Stimulated activated CD4-positive, alpha-beta T cell treated with anti-CD3 and anti-CD28 coated beads, TNF-alpha, amount 100 ng/mL, for 24 hours (primary cell): ENCODE measurements around the gene NOXA1.
A peak's percentile ranks its signal among the peaks of the same experiment; 100 is the strongest.
"Not testable (repeated sequence)": the region's sequence is repeated elsewhere in the genome, so short reads cannot be mapped to it uniquely, and the experiment has no call there.

Experiments
- DNase-seq, 3 experiments: peaks; one replicate each; pipeline ENCODE4 v3.0.0-alpha.2; 2020; ENCODE audit warnings: low read depth in 3 of 3

Gene NOXA1

DNA sequence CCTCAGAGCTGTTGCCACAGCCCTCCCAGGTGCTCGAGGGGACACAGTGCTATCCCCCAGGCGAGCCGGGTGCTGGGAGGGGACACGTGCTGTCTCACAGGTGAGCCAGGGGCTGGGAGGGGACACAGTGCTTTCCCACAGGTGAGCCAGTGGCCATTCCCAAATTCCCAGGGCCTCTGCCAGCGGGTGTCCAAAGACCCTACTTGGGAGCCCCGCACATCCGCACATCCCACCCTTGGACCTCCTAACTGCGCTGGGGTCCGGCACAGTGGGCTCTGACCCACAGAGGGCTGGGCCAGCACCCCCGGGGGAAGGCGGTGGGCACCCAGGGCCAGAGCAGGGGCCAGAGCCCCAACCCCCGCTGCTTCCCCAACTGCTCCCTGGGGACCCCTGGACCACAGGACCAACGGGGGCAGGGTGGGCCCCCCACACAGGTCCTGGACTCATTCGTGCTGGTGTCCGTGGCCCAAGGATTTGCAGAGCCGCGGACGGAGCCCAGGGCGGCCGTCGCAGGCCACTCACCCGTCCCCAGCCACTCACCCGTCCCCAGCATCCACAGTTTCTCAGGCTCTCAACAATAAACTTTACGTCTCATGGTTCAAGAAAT is 18.1 kb upstream of the NOXA1 start:
- DNase-seq = no peak

- no peak for DNase-seq
Observed at GRCh38 chr9:137405677-137406081, 17.5 kb upstream of the NOXA1 start.

- no peak for DNase-seq
Observed at GRCh38 chr9:137406085-137406760, 17.0 kb upstream of the NOXA1 start.

GRCh38 chr9:137406876-137407589 is 16.2 kb upstream of the NOXA1 start:
- DNase-seq = peak; percentile 21 to 66 (median 43)

DNA sequence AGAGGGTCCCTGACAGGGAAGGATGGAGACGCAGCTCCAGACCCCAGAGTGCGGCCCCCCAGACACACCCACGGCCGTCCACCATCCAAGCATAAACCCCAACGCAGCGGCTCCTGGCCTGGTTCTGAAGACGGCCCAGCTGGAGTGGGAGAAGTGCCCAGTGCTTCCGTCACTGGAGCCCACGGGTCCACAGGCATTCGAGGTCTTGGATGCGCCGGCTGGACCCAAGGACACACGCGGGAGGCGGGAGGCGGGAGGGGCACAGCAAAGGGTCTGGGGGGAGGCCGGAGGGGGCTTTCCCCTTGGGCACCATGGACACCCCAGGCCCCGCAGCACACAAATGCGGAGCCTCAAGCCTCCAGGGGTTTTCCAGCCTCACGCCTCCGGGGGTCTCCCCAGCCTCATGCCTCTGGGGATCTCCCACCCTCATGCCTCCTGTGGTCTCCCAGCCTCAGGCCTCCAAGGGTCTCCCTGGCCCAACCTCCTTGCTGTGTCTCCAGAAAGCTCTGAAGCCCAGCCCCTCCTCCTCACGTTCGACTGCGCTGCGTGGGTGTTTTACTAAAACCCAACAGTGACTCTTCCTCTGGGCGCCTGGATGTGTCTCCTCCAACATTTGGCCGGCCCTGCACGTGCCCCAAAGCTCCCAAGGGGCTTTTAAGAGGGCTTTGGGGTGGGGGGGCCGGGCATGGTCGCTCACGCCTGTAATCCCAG is 15.4 kb upstream of the NOXA1 start:
- no peak for DNase-seq

DNA sequence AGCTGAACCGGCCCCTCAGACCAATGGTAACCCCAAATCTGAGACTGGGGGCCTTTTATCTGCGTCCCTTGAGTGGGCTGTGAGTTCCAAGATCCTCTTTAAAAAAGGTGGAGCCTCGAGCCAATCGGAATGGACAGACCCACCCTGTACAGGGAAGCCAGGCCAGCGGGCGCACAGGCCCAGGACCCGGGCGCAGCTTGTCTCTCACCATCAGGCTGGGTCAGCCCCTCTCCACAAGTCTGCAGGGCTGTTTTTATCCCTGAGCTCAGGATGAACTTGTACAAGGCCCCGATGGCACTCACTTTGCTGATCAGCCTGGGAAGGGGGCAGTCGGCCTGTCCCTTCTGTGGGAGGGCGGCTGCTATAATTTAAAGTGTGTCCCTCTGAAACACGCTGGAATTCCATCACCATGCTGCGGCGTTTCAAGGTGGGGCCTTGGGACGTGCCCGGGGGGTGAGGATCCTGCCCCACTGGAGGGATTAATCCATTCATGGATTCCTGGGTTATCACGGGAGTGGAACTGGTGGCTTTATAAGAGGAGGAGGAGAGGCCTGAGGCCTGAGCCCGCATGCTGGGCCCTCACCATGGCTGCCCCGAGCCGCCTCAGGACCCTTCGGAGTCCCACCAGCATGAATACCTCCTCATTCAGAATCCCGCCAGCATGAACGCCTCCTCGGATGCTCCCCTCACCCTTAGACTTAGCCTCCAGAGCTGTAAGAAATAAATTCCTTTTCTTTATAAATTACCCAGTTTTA is 14.4 kb upstream of the NOXA1 start:
- DNase-seq = no peak

DNA sequence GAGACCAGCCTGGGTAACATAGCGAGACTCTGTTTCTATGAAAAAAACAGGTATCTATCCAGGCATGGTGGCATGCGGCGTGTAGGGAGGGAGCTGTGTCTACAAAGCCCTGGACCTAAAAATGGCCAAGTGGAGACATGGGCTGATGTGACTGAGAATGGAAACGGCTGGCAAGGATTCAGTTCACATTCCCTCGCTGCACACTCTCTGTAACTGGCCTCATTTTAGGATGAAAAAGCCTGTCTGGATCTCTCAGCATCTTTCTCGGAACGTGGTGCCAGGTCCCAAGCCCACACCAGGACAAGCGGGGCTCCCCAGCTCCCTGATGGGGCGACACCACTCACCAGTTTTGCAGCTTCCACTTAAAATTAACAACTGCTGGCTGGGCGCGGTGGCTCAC is 13.7 kb upstream of the NOXA1 start:
- no peak for DNase-seq

GRCh38 chr9:137410236-137410890 is 12.8 kb upstream of the NOXA1 start:
- not testable (repeated sequence) for DNase-seq

DNA sequence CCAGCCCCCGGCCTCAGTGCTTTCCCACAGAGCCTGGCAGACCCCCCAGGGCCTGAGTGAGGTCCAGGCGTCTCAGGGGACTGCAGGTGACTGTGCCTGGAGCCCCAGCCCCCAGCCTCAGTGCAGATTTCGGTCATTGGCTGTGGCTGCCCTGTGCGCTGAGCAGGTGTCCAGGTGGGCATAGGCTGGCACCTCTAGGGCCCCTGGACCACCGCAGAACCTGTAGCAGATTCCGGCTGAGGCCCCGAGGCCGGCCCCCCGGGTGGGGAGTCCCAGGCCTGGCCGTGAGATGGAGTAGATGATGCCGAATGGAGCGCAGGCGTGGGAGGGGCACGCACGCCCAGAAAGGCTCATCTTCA is 12.3 kb upstream of the NOXA1 start:
- no peak for DNase-seq

GRCh38 chr9:137411260-137411644 is 11.9 kb upstream of the NOXA1 start:
- DNase-seq = no peak

- peak in 1 of 3 experiments; percentile 49 for DNase-seq
Observed at GRCh38 chr9:137411645-137412380, 11.4 kb upstream of the NOXA1 start.

GRCh38 chr9:137412431-137412830 is 10.8 kb upstream of the NOXA1 start:
- no peak for DNase-seq

DNA sequence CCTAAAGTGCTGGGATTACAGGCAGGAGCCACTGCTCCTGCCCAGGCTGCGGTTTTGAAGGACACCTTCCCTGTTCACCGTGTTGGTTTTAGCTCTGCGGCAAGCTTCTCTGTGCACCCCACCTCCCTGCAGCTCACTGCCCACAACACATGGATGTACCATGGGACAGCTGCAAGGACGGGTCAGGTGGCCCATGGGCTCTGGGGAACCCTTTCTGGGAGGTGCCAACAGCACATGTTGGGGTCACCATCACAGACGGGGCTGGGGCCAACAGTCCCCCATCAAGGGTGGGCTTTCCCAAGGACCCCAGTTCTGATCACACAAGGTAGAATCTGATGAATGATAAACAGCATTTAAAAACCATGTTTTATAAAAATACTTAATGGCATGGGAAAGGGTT is 7.7 kb upstream of the NOXA1 start:
- no peak for DNase-seq

GRCh38 chr9:137416006-137416562 is 7.1 kb upstream of the NOXA1 start:
- DNase-seq = no peak

- DNase-seq = no peak
Observed at GRCh38 chr9:137416563-137417151, 6.5 kb upstream of the NOXA1 start.

GRCh38 chr9:137417161-137418021 is 5.8 kb upstream of the NOXA1 start:
- no peak for DNase-seq

GRCh38 chr9:137421838-137422603 is 1.2 kb upstream of the NOXA1 start:
- no peak for DNase-seq
